Left lung (tissue), 10 donors: ENCODE measurements around the gene RMC1. TPM values are rescaled to one million over a fixed set of nuclear protein-coding genes. Genes with fewer than 3 reads are reported as not detected.

ENCODE experiments used
- ATAC-seq: fragments of 200-7000 bp; cut with Tn5 transposase; one replicate; pipeline ENCODE4 v1.9.1; 2020; ENCODE audit warnings: moderate library complexity
- DNase-seq, 4 donors: peaks; one replicate each; pipeline ENCODE4 v3.0.0-alpha.2; 2013 to 2020
- H3K27ac ChIP-seq, 2 donors: fragments of 200-600 bp; sonication (generic) in 1 of 2; one replicate each; pipeline versions ENCODE4 v1.5.0 to v1.8.0; 2020 to 2021
- H3K27me3 ChIP-seq, 2 donors: fragments of 200-600 bp; sonication (generic) in 1 of 2; one replicate each; pipeline versions ENCODE4 v1.5.0 to v1.8.0; 2020 to 2021
- H3K36me3 ChIP-seq, 2 donors: fragments of 200-600 bp; sonication (generic) in 1 of 2; one replicate each; pipeline versions ENCODE4 v1.5.0 to v1.8.0; 2020 to 2021
- H3K4me1 ChIP-seq, 2 donors: fragments of 200-600 bp; one replicate each; pipeline ENCODE4 v1.8.0; 2021
- H3K4me3 ChIP-seq, 2 donors: fragments of 200-600 bp; sonication (generic) in 1 of 2; one replicate each; pipeline versions ENCODE4 v1.5.0 to v1.8.0; 2020 to 2021; ENCODE audit warnings: mild to moderate bottlenecking in 1 of 2
- H3K9me3 ChIP-seq, 2 donors: fragments of 200-600 bp; sonication (generic) in 1 of 2; one replicate each; pipeline versions ENCODE4 v1.5.0 to v1.8.0; 2020 to 2021
- CTCF ChIP-seq, 2 donors: fragments of 200-600 bp; sonication (generic) in 1 of 2; IDR thresholded peaks; one replicate each; pipeline versions ENCODE4 v1.5.0 to v1.8.0; 2021; ENCODE audit warnings: antibody characterized with exemption in 2 of 2
- intact Hi-C, 2 donors: fragments of 100-400 bp; cut with DNase I; formaldehyde crosslinking; loops; one replicate each; pipeline versions ENCODE4 v1.11.2 to v1.14.2; 2022
- polyA plus RNA-seq, 6 donors: library from polyadenylated mRNA; unstranded; fragments of 120-200 nt; gene quantifications; one replicate each; pipeline ENCODE4 v1.2.1, GENCODE V29; 2013; ENCODE audit not compliant: insufficient read length in 6 of 6
- total RNA-seq, 2 donors: library from RNA; stranded (reverse); fragmentation: NEBNext Ultra II Directional; extraction: Animal tissue kit (Norgen Biotek cat#: 25700); gene quantifications; one replicate each; pipeline ENCODE4 v1.2.1, GENCODE V29; 2021
- donor health status: DM: no; HTN: yes; CAD: no.
- donor health status: DM: no; HTN: no; CAD: no.

Gene RMC1
- total and polyA plus RNA-seq, 8 donors, result 23.5 to 37.9 (median 27.2) TPM

DNA sequence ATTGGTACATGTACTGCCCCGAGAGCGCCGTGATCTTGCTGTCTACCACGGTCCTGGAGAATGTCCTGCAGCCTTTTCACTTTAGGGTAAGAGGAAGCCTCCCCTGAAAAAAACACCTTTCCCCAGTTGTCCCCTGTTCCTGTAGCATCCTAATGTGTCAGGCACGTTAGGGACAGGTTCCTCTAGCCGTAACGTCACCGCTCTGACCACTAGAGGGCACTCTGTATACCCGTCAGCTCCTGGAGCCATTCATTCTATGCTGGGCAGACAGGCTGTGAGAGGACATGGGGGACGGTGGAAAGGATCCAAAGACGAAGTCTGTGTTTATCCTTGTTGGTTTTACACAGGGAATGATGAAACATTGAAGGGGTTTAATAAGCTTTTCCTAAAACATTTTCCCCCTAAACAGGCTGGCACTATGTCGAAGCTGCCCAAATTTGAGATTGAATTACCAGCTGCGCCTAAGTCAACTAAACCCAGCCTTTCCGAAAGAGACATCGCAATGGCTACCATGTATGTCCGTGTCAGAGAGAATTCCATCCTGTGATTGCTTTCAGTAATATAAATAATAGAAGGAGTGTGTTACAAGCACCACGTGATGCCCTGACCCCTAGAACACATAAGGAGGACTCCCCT lies 12.7 kb downstream of the RMC1 start:
- DNase-seq (peak in 3 of 4 donors; percentile 74 to 88 (median 79)), ATAC-seq (peak; percentile 99)
- no peaks in the 10 kb centered on the region for H3K9me3 ChIP-seq
- H3K27me3 ChIP-seq, result no peaks in the 10 kb centered on the region
- TF ChIP-seq CTCF (IDR thresholded peaks at IDR 0.05), result peak; percentile 71 to 85
- H3K4me1 ChIP-seq, result peaks cover 0 to 20% of the 10 kb centered on the region in 2 donors
- no peak overlapping the region for H3K27ac ChIP-seq
- H3K36me3 ChIP-seq, result peaks cover 0 to 95% of the 10 kb centered on the region in 2 donors
- H3K4me3 ChIP-seq, result no peak overlapping the region
- intact Hi-C loops, result loop anchor here in 1 of 2 donors (5.0 kb wide), 1 partner anchor 66 kb away; no protein-coding TSS in a partner anchor

- no peaks in the 10 kb centered on the region for H3K9me3 ChIP-seq
- H3K27me3 ChIP-seq, result no peaks in the 10 kb centered on the region
- intact Hi-C loops, result loop anchor here in 1 of 2 donors (5.0 kb wide), 1 partner anchor 63 kb away; no protein-coding TSS in a partner anchor
- H3K4me1 ChIP-seq, result peaks cover 10 to 42% of the 10 kb centered on the region in 2 donors
- no peak for DNase-seq
- no peak overlapping the region for H3K4me3 ChIP-seq
- no peak for ATAC-seq
- H3K36me3 ChIP-seq, result peaks cover 0 to 100% of the 10 kb centered on the region in 2 donors
- H3K27ac ChIP-seq, result peak overlapping the region in 1 of 2 donors; percentile 7
- TF ChIP-seq CTCF (IDR thresholded peaks at IDR 0.05), result no peak
These were observed 16.4 kb downstream of the RMC1 start for GRCh38 chr18:23519734-23520133.

DNA sequence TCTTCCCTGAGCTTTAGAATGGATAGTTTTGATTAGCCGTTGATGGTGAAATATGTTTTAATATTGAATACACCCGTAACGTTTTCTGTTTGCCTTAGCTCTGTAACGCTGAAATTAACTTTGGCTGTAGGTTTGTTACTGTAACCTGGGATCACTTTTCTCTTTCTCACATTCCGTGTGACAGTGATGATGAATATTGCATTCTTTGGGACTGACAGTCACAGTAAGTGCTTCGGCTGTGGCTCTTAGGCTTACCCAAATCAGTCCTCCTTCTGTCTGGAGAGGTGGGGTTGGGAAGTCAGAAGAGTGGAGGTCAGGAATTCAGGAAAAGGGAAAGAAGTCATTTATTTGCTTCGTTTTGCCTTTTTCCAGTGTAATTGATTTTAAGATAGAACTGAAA lies 18.0 kb downstream of the RMC1 start:
- no peak for TF ChIP-seq CTCF (IDR thresholded peaks at IDR 0.05)
- Histone ChIP-seq H3K4me1 (peaks cover 10 to 39% of the 10 kb centered on the region in 2 donors), H3K4me3 (no peak overlapping the region), H3K36me3 (peaks cover 0 to 100% of the 10 kb centered on the region in 2 donors), H3K27me3 (no peaks in the 10 kb centered on the region), H3K27ac (peak overlapping the region; percentile 15 to 65), H3K9me3 (no peaks in the 10 kb centered on the region)
- ATAC-seq (no peak), DNase-seq (no peak)
- intact Hi-C loops, result no loop called here

- no peak for TF ChIP-seq CTCF (IDR thresholded peaks at IDR 0.05)
- Histone ChIP-seq H3K4me1 (peaks cover 10 to 37% of the 10 kb centered on the region in 2 donors), H3K27me3 (no peaks in the 10 kb centered on the region), H3K27ac (peak overlapping the region; percentile 15 to 65), H3K9me3 (no peaks in the 10 kb centered on the region), H3K4me3 (no peak overlapping the region), H3K36me3 (peaks cover 0 to 100% of the 10 kb centered on the region in 2 donors)
- intact Hi-C loops, result no loop called here
- ATAC-seq (no peak), DNase-seq (no peak)
These were observed 18.6 kb downstream of the RMC1 start for GRCh38 chr18:23521907-23522306.

DNA sequence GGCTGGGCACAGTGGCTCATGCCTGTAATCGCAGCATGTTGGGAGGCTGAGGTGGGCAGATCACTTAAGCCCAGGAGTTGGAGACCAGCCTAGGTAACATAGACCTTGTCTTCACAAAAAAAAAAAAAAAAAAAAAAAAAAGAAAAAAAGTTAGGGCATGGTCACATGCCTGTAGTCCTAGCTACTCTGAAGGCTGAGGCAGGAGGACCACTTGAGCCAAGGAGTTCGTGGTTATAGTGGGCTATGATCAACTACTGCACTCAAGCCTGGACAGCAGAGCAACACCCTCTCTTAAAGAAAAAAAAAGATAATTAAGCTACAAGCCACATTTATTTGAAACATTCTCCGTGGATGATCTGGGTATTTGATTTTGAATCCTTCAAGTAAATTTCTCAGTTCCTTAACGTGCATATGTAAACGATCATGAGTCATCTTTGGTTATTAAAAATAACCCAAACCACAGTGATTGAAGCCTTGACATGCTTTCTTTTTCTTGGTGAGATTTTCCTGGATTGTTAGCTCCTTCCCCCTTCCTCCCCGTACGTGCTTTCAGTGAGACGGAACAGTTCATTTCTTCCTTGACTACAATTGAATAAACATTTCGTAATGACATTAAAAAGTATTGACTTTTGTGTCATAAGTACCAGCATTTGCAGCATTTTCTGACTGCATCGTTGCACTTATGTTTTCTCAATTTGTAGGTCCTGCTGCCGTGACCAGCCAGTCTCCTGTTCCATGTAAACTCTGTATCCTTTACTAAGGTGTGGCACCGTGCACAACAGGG lies 20.3 kb downstream of the RMC1 start:
- H3K9me3 ChIP-seq, result no peaks in the 10 kb centered on the region
- intact Hi-C loops, result no loop called here
- H3K4me1 ChIP-seq, result peaks cover 10 to 45% of the 10 kb centered on the region in 2 donors
- H3K27me3 ChIP-seq, result no peaks in the 10 kb centered on the region
- no peak for TF ChIP-seq CTCF (IDR thresholded peaks at IDR 0.05)
- H3K27ac ChIP-seq, result peak overlapping the region in 1 of 2 donors; percentile 49
- no peak overlapping the region for H3K4me3 ChIP-seq
- DNase-seq (no peak), ATAC-seq (peak; percentile 77)
- H3K36me3 ChIP-seq, result peaks cover 0 to 100% of the 10 kb centered on the region in 2 donors
